Smooth muscle cell (in vitro differentiated cells): ENCODE data around the gene RSL1D1. TPM values are rescaled to one million over a fixed set of nuclear protein-coding genes. Genes with fewer than 3 reads are reported as not detected.

ENCODE experiments used
- DNase-seq: peaks from one replicate; lab custom pipeline; 2025; ENCODE audit not compliant: unreplicated experiment; lab: John Stamatoyannopoulos, UW
- H2AFZ ChIP-seq: fragments of 200-600 bp; sonication (generic); 2 replicates; pipeline ENCODE4 v1.6.0; 2016; ENCODE audit warnings: antibody characterized with exemption, low read depth, mild to moderate bottlenecking
- H3F3A ChIP-seq: fragments of 200-600 bp; sonication (generic); 2 replicates; pipeline ENCODE4 v1.6.0; 2017; ENCODE audit warnings: antibody characterized with exemption, low read depth
- H3K27ac ChIP-seq: fragments of 200-600 bp; sonication (generic); 2 replicates; pipeline ENCODE4 v1.5.1; 2016; ENCODE audit warnings: low read depth, mild to moderate bottlenecking
- H3K27me3 ChIP-seq: fragments of 200-600 bp; sonication (generic); 2 replicates; pipeline ENCODE4 v1.6.1; 2016; ENCODE audit warnings: low read depth, mild to moderate bottlenecking
- H3K36me3 ChIP-seq: fragments of 200-600 bp; sonication (generic); 2 replicates; pipeline ENCODE4 v1.5.1; 2016; ENCODE audit warnings: low read depth
- H3K4me1 ChIP-seq: fragments of 200-600 bp; sonication (generic); 2 replicates; pipeline ENCODE4 v1.5.1; 2016; ENCODE audit warnings: low read depth
- H3K4me2 ChIP-seq: fragments of 200-600 bp; sonication (generic); 2 replicates; pipeline ENCODE4 v1.6.0; 2016; ENCODE audit warnings: mild to moderate bottlenecking
- H3K4me3 ChIP-seq: fragments of 200-600 bp; sonication (generic); 2 replicates; pipeline ENCODE4 v1.5.1; 2016; ENCODE audit warnings: mild to moderate bottlenecking
- H3K79me2 ChIP-seq: fragments of 200-600 bp; sonication (generic); 2 replicates; pipeline ENCODE4 v1.6.0; 2016; ENCODE audit warnings: low read depth, mild to moderate bottlenecking
- H3K9ac ChIP-seq: fragments of 200-600 bp; sonication (generic); 2 replicates; pipeline ENCODE4 v1.6.0; 2016; ENCODE audit warnings: low read depth
- H3K9me3 ChIP-seq: fragments of 200-600 bp; sonication (generic); replicated peaks from 2 replicates; pipeline ENCODE4 v1.5.1; 2016; ENCODE audit warnings: low read depth
- H4K20me1 ChIP-seq: fragments of 200-600 bp; sonication (generic); 2 replicates; pipeline ENCODE4 v1.6.0; 2016; ENCODE audit warnings: low read depth
- CTCF ChIP-seq: fragments of 200-600 bp; sonication (generic); IDR thresholded peaks from 2 replicates; pipeline ENCODE4 v1.5.1; 2017; ENCODE audit warnings: borderline replicate concordance, mild to moderate bottlenecking, antibody characterized with exemption; ENCODE audit not compliant: insufficient read depth, poor library complexity, severe bottlenecking
- WGBS: methylation state at CpG from one replicate; pipeline ENCODE4 v1.1.7; 2016; ENCODE audit warnings: low lambda C conversion rate; 5-methylcytosine and 5-hydroxymethylcytosine counted together
- polyA plus RNA-seq: library from polyadenylated mRNA; unstranded; fragments of >200 nt; fragmentation: Nextera tagmentation; extraction: Ambion mirVana; gene quantifications from 2 replicates; pipeline ENCODE4 v1.2.1, GENCODE V29; 2016
- total RNA-seq: library from RNA; depleted of rRNA; stranded (reverse); fragments of >200 nt; gene quantifications from 2 replicates; pipeline ENCODE4 v1.2.3, GENCODE V29; 2014

The RSL1D1 gene
- total and polyA plus RNA-seq, 2 experiments from 2014 or later, result 104 to 157 TPM

DNA sequence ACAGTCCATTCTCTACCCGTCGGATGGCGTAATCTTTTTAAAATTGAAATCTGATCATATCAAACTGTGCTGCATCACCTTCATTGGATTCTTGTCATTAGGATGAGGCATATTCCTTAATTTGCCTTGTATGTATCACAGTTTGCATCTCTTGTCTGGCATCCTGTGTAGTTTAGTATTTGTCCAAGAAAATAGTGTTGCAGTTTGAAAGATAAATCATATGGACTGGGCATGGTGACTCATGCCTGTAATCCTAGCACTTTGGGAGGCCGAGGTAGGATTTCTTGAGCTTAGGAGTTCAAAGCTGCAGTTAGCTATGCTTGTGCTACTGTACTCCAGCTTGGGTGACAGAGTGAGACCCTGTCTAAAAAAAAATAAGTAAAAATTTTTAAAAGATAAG lies 5.8 kb upstream of the RSL1D1 start:
- Histone ChIP-seq H3F3A (no peaks in the 10 kb centered on the region), H3K79me2 (peaks cover 66% of the 10 kb centered on the region), H3K36me3 (no peaks in the 10 kb centered on the region), H3K27me3 (no peaks in the 10 kb centered on the region), H3K4me3 (no peak overlapping the region), H3K9me3 (no peaks in the 10 kb centered on the region), H4K20me1 (peaks cover 80% of the 10 kb centered on the region), H3K9ac (no peak overlapping the region), H3K4me2 (peak overlapping the region; percentile 3), H3K4me1 (peaks cover 5% of the 10 kb centered on the region), H3K27ac (peak overlapping the region; percentile 3), H2AFZ (no peak overlapping the region)
- WGBS, result 50% methylated on average over 4 of the region's 4 CpGs
- no peak for TF ChIP-seq CTCF
- no peak for DNase-seq

DNA sequence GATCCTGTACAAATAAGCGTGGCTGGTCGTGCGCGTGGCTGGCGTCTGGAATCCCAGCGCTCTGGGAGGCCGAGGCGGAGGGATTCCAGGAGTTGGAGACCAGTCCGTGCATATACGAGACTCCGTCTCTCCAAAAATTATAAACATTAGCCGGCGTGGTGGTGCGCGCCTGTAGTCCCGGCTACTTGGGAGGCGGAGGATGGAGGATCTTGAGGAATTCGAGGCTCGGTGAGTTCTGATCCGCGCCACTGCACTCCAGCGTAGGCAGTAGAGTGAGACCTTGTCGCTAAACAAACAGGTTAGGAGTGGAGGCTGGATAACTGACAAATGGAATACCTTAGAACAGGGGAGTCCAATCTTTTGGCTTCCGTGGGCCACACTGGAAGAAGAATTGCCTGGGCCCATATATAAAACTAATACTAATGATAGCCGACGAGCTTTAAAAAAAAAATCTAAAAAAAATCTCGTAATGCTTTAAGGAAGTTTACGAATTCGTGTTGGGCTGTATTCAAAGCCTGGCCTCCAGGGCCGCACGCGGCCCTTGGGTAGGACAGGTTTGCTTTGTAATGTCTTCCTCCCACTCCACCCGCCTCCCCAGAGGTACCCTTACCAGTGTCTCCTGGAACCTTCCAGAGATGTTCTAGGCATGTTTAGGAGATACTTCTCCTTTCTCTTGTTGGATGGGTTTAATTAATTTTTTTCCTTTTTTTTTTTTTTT lies 909 bp upstream of the RSL1D1 start:
- H3K9me3 ChIP-seq, result no peaks in the 10 kb centered on the region

GRCh38 chr16:11848842-11849241 lies 2.5 kb downstream of the RSL1D1 start:
- Histone ChIP-seq H3K27me3 (no peaks in the 10 kb centered on the region), H3K4me3 (no peak overlapping the region), H2AFZ (no peak overlapping the region), H3K9me3 (no peaks in the 10 kb centered on the region), H4K20me1 (peaks cover 40% of the 10 kb centered on the region), H3K4me2 (no peak overlapping the region), H3F3A (no peaks in the 10 kb centered on the region), H3K79me2 (peaks cover 76% of the 10 kb centered on the region), H3K27ac (peak overlapping the region; percentile 30), H3K9ac (no peak overlapping the region), H3K36me3 (peaks cover 10% of the 10 kb centered on the region), H3K4me1 (peaks cover 14% of the 10 kb centered on the region)
- no peak for DNase-seq
- TF ChIP-seq CTCF, result no peak
- 61% methylated on average over 3 of the region's 3 CpGs for WGBS

More for the DNA sequence above, 909 bp upstream of the RSL1D1 start:
- H3F3A ChIP-seq, result no peaks in the 10 kb centered on the region
- H2AFZ ChIP-seq, result peak overlapping the region; percentile 88
- H3K4me3 ChIP-seq, result peak overlapping the region; percentile 79
- TF ChIP-seq CTCF, result no peak
- peaks cover 14% of the 10 kb centered on the region for H3K4me1 ChIP-seq
- H4K20me1 ChIP-seq, result peaks cover 61% of the 10 kb centered on the region
- H3K79me2 ChIP-seq, result peaks cover 76% of the 10 kb centered on the region
- DNase-seq, result no peak
- H3K27ac ChIP-seq, result peak overlapping the region; percentile 81
- H3K36me3 ChIP-seq, result no peaks in the 10 kb centered on the region
- H3K9ac ChIP-seq, result peak overlapping the region; percentile 76
- 64% methylated on average over 32 of the region's 33 CpGs for WGBS
- H3K4me2 ChIP-seq, result peak overlapping the region; percentile 93
- no peaks in the 10 kb centered on the region for H3K27me3 ChIP-seq

DNA sequence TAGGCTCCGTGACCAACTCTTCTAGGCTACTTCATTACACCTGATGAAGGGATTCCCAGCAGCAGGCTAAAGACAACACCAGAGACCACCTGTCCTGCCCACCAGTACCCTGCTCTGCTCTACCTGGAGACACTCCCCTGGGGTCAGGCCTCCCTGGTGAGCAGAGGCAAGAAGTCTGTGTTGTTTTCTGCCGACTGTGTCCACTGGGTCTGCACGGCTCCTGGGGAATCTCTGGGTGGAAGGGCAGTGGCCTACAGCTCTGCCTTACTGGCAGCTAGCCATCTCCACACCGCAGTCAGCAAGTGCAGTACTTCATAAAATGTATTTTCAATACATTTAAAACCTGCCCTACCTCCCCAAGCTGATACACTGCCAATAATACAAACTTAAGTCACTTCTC lies 6.8 kb downstream of the RSL1D1 start:
- no peak overlapping the region for H2AFZ ChIP-seq
- H3K79me2 ChIP-seq, result peaks cover 43% of the 10 kb centered on the region
- no peak for TF ChIP-seq CTCF
- no peak overlapping the region for H3K27ac ChIP-seq
- H3K4me2 ChIP-seq, result no peak overlapping the region
- peaks cover 2% of the 10 kb centered on the region for H3F3A ChIP-seq
- H3K36me3 ChIP-seq, result peaks cover 24% of the 10 kb centered on the region
- no peaks in the 10 kb centered on the region for H3K27me3 ChIP-seq
- H4K20me1 ChIP-seq, result peaks cover 30% of the 10 kb centered on the region
- H3K4me1 ChIP-seq, result no peaks in the 10 kb centered on the region
- no peak overlapping the region for H3K9ac ChIP-seq
- WGBS, result 95% methylated on average over 4 of the region's 4 CpGs
- no peak for DNase-seq
- H3K9me3 ChIP-seq, result no peaks in the 10 kb centered on the region
- H3K4me3 ChIP-seq, result no peak overlapping the region
